Large intestine (tissue), 3 donors: ENCODE measurements around the gene MAP4K3. TPM values are rescaled to one million over a fixed set of nuclear protein-coding genes. Genes with fewer than 3 reads are reported as not detected.

Experiments
- DNase-seq, 2 donors: peaks; one replicate each; pipeline versions ENCODE4 v3.0.0 to v3.0.0-alpha.2; 2013
- H3K27ac ChIP-seq: one replicate; pipeline ENCODE4 v1.5.1; 2013; ENCODE audit warnings: low read length
- H3K27me3 ChIP-seq: 2 replicates; pipeline ENCODE4 v1.6.1; 2013; ENCODE audit warnings: low read length; ENCODE audit not compliant: control insufficient read depth, insufficient read depth
- H3K36me3 ChIP-seq: 2 replicates; pipeline ENCODE4 v1.6.1; 2013; ENCODE audit warnings: low read length; ENCODE audit not compliant: control insufficient read depth, insufficient read depth
- H3K4me1 ChIP-seq: one replicate; pipeline ENCODE4 v1.6.1; 2013; ENCODE audit warnings: low read length; ENCODE audit not compliant: control insufficient read depth, insufficient read depth
- H3K4me3 ChIP-seq: one replicate; pipeline ENCODE4 v1.5.1; 2013; ENCODE audit warnings: low read length
- H3K9me3 ChIP-seq: one replicate; pipeline ENCODE4 v1.6.1; 2013; ENCODE audit warnings: mild to moderate bottlenecking, low read depth, low read length, moderate library complexity; ENCODE audit not compliant: control insufficient read depth
- WGBS: methylation state at CpG from one replicate; pipeline ENCODE4 v1.1.5; 2013; ENCODE audit warnings: low lambda C conversion rate; ENCODE audit not compliant: insufficient coverage; 5-methylcytosine and 5-hydroxymethylcytosine counted together
- polyA plus RNA-seq: library from polyadenylated mRNA; unstranded; fragments of 120-200 nt; gene quantifications from one replicate; pipeline ENCODE4 v1.2.1, GENCODE V29; 2013

Gene MAP4K3
- polyA plus RNA-seq, 1 donor, result 31.4 TPM

GRCh38 chr2:39308778-39309177 lies 128.3 kb downstream of the MAP4K3 start:
- no peaks in the 10 kb centered on the region for H3K9me3 ChIP-seq
- 100% methylated on average over 1 of the region's 1 CpG for WGBS
- no peaks in the 10 kb centered on the region for H3K27me3 ChIP-seq
- H3K4me3 ChIP-seq, result no peak overlapping the region
- DNase-seq, result no peak
- no peaks in the 10 kb centered on the region for H3K4me1 ChIP-seq
- H3K27ac ChIP-seq, result no peak overlapping the region
- peaks cover 17% of the 10 kb centered on the region for H3K36me3 ChIP-seq

- Histone ChIP-seq H3K4me1 (no peaks in the 10 kb centered on the region), H3K4me3 (no peak overlapping the region), H3K9me3 (no peaks in the 10 kb centered on the region), H3K27ac (no peak overlapping the region), H3K27me3 (no peaks in the 10 kb centered on the region), H3K36me3 (peaks cover 6% of the 10 kb centered on the region)
- 100% methylated on average over 1 of the region's 1 CpG for WGBS
- no peak for DNase-seq
Measured at GRCh38 chr2:39306626-39307025, 130.5 kb downstream of the MAP4K3 start.

GRCh38 chr2:39304729-39305128 lies 132.4 kb downstream of the MAP4K3 start:
- Histone ChIP-seq H3K36me3 (no peaks in the 10 kb centered on the region), H3K27me3 (no peaks in the 10 kb centered on the region), H3K4me3 (no peak overlapping the region), H3K27ac (no peak overlapping the region), H3K9me3 (no peaks in the 10 kb centered on the region), H3K4me1 (no peaks in the 10 kb centered on the region)
- 100% methylated on average over 3 of the region's 4 CpGs for WGBS
- DNase-seq, result no peak

- H3K36me3 ChIP-seq, result no peaks in the 10 kb centered on the region
- H3K27ac ChIP-seq, result no peak overlapping the region
- no peak for DNase-seq
- no peak overlapping the region for H3K4me3 ChIP-seq
- 100% methylated on average over 1 of the region's 1 CpG for WGBS
- H3K4me1 ChIP-seq, result no peaks in the 10 kb centered on the region
- H3K9me3 ChIP-seq, result no peaks in the 10 kb centered on the region
- H3K27me3 ChIP-seq, result no peaks in the 10 kb centered on the region
Measured at GRCh38 chr2:39304200-39304599, 132.9 kb downstream of the MAP4K3 start.

GRCh38 chr2:39301352-39301751 lies 135.7 kb downstream of the MAP4K3 start:
- no peaks in the 10 kb centered on the region for H3K4me1 ChIP-seq
- H3K4me3 ChIP-seq, result no peak overlapping the region
- DNase-seq, result no peak
- peaks cover 7% of the 10 kb centered on the region for H3K36me3 ChIP-seq
- no peaks in the 10 kb centered on the region for H3K27me3 ChIP-seq
- WGBS, result 17% methylated on average over 1 of the region's 6 CpGs
- no peak overlapping the region for H3K27ac ChIP-seq
- no peaks in the 10 kb centered on the region for H3K9me3 ChIP-seq

GRCh38 chr2:39300044-39300978 lies 136.8 kb downstream of the MAP4K3 start:
- 87% methylated on average over 5 of the region's 8 CpGs for WGBS
- no peaks in the 10 kb centered on the region for H3K4me1 ChIP-seq
- no peak for DNase-seq
- no peaks in the 10 kb centered on the region for H3K9me3 ChIP-seq
- H3K36me3 ChIP-seq, result peaks cover 7% of the 10 kb centered on the region
- H3K4me3 ChIP-seq, result no peak overlapping the region
- no peaks in the 10 kb centered on the region for H3K27me3 ChIP-seq
- H3K27ac ChIP-seq, result no peak overlapping the region

GRCh38 chr2:39290433-39290832 lies 146.7 kb downstream of the MAP4K3 start:
- WGBS, result 100% methylated on average over 1 of the region's 6 CpGs
- peaks cover 37% of the 10 kb centered on the region for H3K36me3 ChIP-seq

GRCh38 chr2:39289609-39290008 lies 147.5 kb downstream of the MAP4K3 start:
- H3K4me3 ChIP-seq, result no peak overlapping the region
- peaks cover 40% of the 10 kb centered on the region for H3K36me3 ChIP-seq
- no peaks in the 10 kb centered on the region for H3K9me3 ChIP-seq
- no peak for DNase-seq
- H3K27ac ChIP-seq, result no peak overlapping the region
- no peaks in the 10 kb centered on the region for H3K27me3 ChIP-seq
- H3K4me1 ChIP-seq, result no peaks in the 10 kb centered on the region

More at GRCh38 chr2:39290433-39290832, 146.7 kb downstream of the MAP4K3 start:
- no peaks in the 10 kb centered on the region for H3K4me1 ChIP-seq
- no peak overlapping the region for H3K27ac ChIP-seq
- DNase-seq, result no peak
- no peaks in the 10 kb centered on the region for H3K27me3 ChIP-seq
- H3K9me3 ChIP-seq, result no peaks in the 10 kb centered on the region
- no peak overlapping the region for H3K4me3 ChIP-seq

- WGBS, result 100% methylated on average over 1 of the region's 1 CpG
- peaks cover 38% of the 10 kb centered on the region for H3K36me3 ChIP-seq
- H3K4me3 ChIP-seq, result no peak overlapping the region
- H3K4me1 ChIP-seq, result no peaks in the 10 kb centered on the region
- no peak for DNase-seq
- no peaks in the 10 kb centered on the region for H3K9me3 ChIP-seq
- no peaks in the 10 kb centered on the region for H3K27me3 ChIP-seq
- H3K27ac ChIP-seq, result no peak overlapping the region
Measured at GRCh38 chr2:39283561-39283960, 153.5 kb downstream of the MAP4K3 start.

GRCh38 chr2:39281391-39281790 lies 155.7 kb downstream of the MAP4K3 start:
- DNase-seq, result no peak
- Histone ChIP-seq H3K4me1 (no peaks in the 10 kb centered on the region), H3K36me3 (peaks cover 44% of the 10 kb centered on the region), H3K27ac (no peak overlapping the region), H3K4me3 (no peak overlapping the region), H3K27me3 (no peaks in the 10 kb centered on the region), H3K9me3 (no peaks in the 10 kb centered on the region)
- WGBS, result 100% methylated on average over 1 of the region's 3 CpGs

GRCh38 chr2:39275016-39275415 lies 162.1 kb downstream of the MAP4K3 start:
- Histone ChIP-seq H3K4me3 (no peak overlapping the region), H3K27ac (no peak overlapping the region), H3K9me3 (no peaks in the 10 kb centered on the region), H3K4me1 (no peaks in the 10 kb centered on the region), H3K27me3 (no peaks in the 10 kb centered on the region), H3K36me3 (peaks cover 40% of the 10 kb centered on the region)
- no peak for DNase-seq
- WGBS, result no CpG with 5 or more reads among the region's 1 CpG
